ENCODE measurements around the gene CNTNAP3.
"Not testable (repeated sequence)": the region's sequence is repeated elsewhere in the genome, so short reads cannot be mapped to it uniquely, and the experiment has no call there.

- not testable (repeated sequence) for TF ChIP-seq POLR2A, CTCF (IDR thresholded peaks at IDR 0.05)
Observed at GRCh38 chr9:39279995-39280394, 8.0 kb downstream of the CNTNAP3 start.
